Peyer's patch (tissue), 4 donors: ENCODE data around the gene SLC1A2.

Experiments
- POLR2A ChIP-seq, 2 donors: fragments of 450-650 bp; IDR thresholded peaks; one replicate each; pipeline ENCODE4 v1.5.1; 2017; ENCODE audit warnings: antibody characterized with exemption in 2 of 2, mild to moderate bottlenecking in 2 of 2, moderate library complexity in 2 of 2
- TF ChIP-seq, protein P1 (sequence below), 6 experiments: fragments of 450-650 bp in 4 of 6; fragments of 200-600 bp in 2 of 6; sonication (generic) in 1 of 6; IDR thresholded peaks; one replicate each; pipeline ENCODE4 v1.5.1; 2017 to 2019; ENCODE audit warnings: antibody characterized with exemption in 6 of 6, mild to moderate bottlenecking in 3 of 6, moderate library complexity in 1 of 6

DNA sequence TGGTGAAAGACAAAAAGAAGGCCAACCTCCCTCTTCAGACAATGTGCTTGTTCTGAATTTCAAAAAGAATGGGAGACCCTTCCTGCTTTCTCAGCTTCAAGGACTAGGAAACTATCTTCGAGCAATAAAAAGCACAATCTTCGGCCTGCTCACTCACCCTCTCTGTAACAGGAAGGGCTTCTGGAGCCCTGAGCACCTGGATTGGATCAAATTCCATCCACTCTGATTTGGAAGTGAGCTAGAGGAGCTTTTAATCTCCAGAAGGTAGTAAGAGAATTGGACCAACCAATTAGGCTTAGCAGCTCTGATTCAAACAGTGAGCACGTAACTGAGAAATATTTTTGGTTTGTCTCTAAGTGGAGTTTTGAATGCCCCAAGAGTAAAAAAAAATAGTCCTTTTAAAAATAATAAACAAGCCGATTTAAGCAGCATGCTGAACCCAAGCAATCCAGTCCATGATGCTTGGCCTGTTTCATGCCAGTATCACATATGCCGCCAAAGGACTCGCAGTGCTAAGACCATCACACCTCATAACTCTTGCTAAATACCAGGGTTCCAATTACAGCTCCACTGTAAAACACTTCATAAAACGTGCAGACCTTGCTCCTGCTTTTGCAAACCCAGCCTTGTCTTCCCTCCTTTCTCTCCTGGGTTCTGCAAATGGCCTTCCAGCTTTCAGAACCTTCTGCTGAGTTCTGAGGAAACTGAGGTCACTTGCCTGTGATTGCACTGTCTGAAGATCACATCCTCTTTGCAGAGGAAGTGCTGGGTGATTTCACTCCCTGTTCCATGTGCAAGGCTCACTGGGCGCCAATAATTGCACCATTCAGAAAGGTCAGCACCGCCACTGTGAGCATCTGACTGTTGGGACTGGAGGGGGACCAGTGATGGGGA, 74.4 kb downstream of the SLC1A2 start:
- no peak for TF ChIP-seq POLR2A (IDR thresholded peaks at IDR 0.05)
- TF ChIP-seq, protein P1, sequence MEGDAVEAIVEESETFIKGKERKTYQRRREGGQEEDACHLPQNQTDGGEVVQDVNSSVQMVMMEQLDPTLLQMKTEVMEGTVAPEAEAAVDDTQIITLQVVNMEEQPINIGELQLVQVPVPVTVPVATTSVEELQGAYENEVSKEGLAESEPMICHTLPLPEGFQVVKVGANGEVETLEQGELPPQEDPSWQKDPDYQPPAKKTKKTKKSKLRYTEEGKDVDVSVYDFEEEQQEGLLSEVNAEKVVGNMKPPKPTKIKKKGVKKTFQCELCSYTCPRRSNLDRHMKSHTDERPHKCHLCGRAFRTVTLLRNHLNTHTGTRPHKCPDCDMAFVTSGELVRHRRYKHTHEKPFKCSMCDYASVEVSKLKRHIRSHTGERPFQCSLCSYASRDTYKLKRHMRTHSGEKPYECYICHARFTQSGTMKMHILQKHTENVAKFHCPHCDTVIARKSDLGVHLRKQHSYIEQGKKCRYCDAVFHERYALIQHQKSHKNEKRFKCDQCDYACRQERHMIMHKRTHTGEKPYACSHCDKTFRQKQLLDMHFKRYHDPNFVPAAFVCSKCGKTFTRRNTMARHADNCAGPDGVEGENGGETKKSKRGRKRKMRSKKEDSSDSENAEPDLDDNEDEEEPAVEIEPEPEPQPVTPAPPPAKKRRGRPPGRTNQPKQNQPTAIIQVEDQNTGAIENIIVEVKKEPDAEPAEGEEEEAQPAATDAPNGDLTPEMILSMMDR (IDR thresholded peaks at IDR 0.05): no peak
